Stomach (tissue), 19 donors: ENCODE results near the gene TIPARP. TPM values are rescaled to one million over a fixed set of nuclear protein-coding genes. Genes with fewer than 3 reads are reported as not detected.

Experiments
- DNase-seq, 2 donors: peaks; one replicate each; pipeline versions ENCODE4 v3.0.0 to v3.0.0-alpha.2; 2013 to 2019
- H3K27ac ChIP-seq, 5 donors: fragments of 200-600 bp in 4 of 5; sonication (generic) in 4 of 5; one replicate each; pipeline ENCODE4 v1.5.1; 2013 to 2019; ENCODE audit warnings: mild to moderate bottlenecking in 1 of 5, moderate library complexity in 1 of 5
- H3K27me3 ChIP-seq, 3 donors: fragments of 200-600 bp; sonication (generic); one replicate each; pipeline ENCODE4 v1.5.1; 2017 to 2019; ENCODE audit warnings: mixed run types in 1 of 3
- H3K36me3 ChIP-seq, 4 donors: fragments of 200-600 bp; sonication (generic); 1 replicate in 3 of 4; 2 replicates in 1 of 4; pipeline ENCODE4 v1.5.1; 2016 to 2019
- H3K4me1 ChIP-seq, 4 donors: fragments of 200-600 bp; sonication (generic); one replicate each; pipeline ENCODE4 v1.5.1; 2016 to 2019
- H3K4me3 ChIP-seq, 4 donors: fragments of 200-600 bp; sonication (generic) in 3 of 4; one replicate each; pipeline ENCODE4 v1.5.1; 2016 to 2019; ENCODE audit warnings: mild to moderate bottlenecking in 1 of 4
- H3K9me3 ChIP-seq, 4 donors: fragments of 200-600 bp; sonication (generic); one replicate each; pipeline ENCODE4 v1.5.1; 2016 to 2019
- CTCF ChIP-seq, 7 experiments: fragments of 450-650 bp in 4 of 7; fragments of 200-600 bp in 3 of 7; sonication (generic) in 3 of 7; IDR thresholded peaks; one replicate each; pipeline ENCODE4 v1.5.1; 2016 to 2019; ENCODE audit warnings: antibody characterized with exemption in 7 of 7, control low read depth in 2 of 7, mild to moderate bottlenecking in 1 of 7
- EP300 ChIP-seq: sonication (generic); formaldehyde crosslinking; IDR thresholded peaks from one replicate; pipeline ENCODE4 v1.6.1; 2017; ENCODE audit warnings: antibody characterized with exemption
- POLR2A ChIP-seq, 4 donors: fragments of 450-650 bp; IDR thresholded peaks; one replicate each; pipeline ENCODE4 v1.6.1; 2016; ENCODE audit warnings: antibody characterized with exemption in 4 of 4, control low read depth in 2 of 4, mild to moderate bottlenecking in 1 of 4, moderate library complexity in 1 of 4
- POLR2AphosphoS5 ChIP-seq, 3 donors: sonication (generic); formaldehyde crosslinking; IDR thresholded peaks; one replicate each; pipeline ENCODE4 v1.6.1; 2016; ENCODE audit warnings: antibody characterized with exemption in 3 of 3
- WGBS, 5 donors: extraction: QIAGEN DNeasy Blood & Tissue Kit in 3 of 5; methylation state at CpG; one replicate each; pipeline versions ENCODE4 v1.1.5 to v1.1.7; 2013 to 2018; 5-methylcytosine and 5-hydroxymethylcytosine counted together
- intact Hi-C: fragments of 100-400 bp; cut with DNase I; formaldehyde crosslinking; loops from one replicate; pipeline ENCODE4 v1.15.1; 2023; ENCODE audit warnings: low total_unique reads
- long read RNA-seq, 10 donors: transcript quantifications; one replicate each; lab custom pipeline, GENCODE V29; 2026
- polyA plus RNA-seq, 3 donors: library from polyadenylated mRNA; stranded (reverse); fragments of 200-250 nt; gene quantifications; one replicate each; pipeline ENCODE4 v1.2.3, GENCODE V29; 2013
- total RNA-seq, 5 donors: library from RNA; depleted of rRNA; stranded (reverse); fragments of >200 nt; gene quantifications; one replicate each; pipeline versions ENCODE4 v1.1.0 to v1.2.3, GENCODE V29; 2014 to 2016
- donor health status: healthy with polysubstance abuse.
- donor health status: Bipolar disorder and iron deficiency.
- donor health status: healthy.

The TIPARP gene
- total RNA-seq = 10 to 100 TPM in 4 of 5 donors, 1 to 10 TPM in 1; 7.2 to 73.4 (median 40.6) TPM
- 10 to 100 TPM in 1 of 3 donors, 1 to 10 TPM in 2; 7.8 to 20.2 (median 9.5) TPM for polyA plus RNA-seq
- long read RNA-seq, donor 1 = 0 reads
- long read RNA-seq, donor 2, full-length matches to known transcripts = 5 of 5 reads
- long read RNA-seq, donor 2, partial matches to known transcripts = 0 of 5 reads
- long read RNA-seq, donor 2, other reads (novel, unspliced or antisense) = 0 of 5 reads
- long read RNA-seq, donor 3 = 0 reads
- long read RNA-seq, donor 4 = 0 reads
- long read RNA-seq, donor 5, partial matches to known transcripts = 5 of 5 reads
- long read RNA-seq, donor 5, other reads (novel, unspliced or antisense) = 0 of 5 reads
- long read RNA-seq, donor 6 = 0 reads
- long read RNA-seq, donor 7, full-length matches to known transcripts = 2 of 2 reads
- long read RNA-seq, donor 7, partial matches to known transcripts = 0 of 2 reads
- long read RNA-seq, donor 7, other reads (novel, unspliced or antisense) = 0 of 2 reads
- long read RNA-seq, donor 8, full-length matches to known transcripts = 2 of 2 reads
- long read RNA-seq, donor 8, partial matches to known transcripts = 0 of 2 reads
- long read RNA-seq, donor 8, other reads (novel, unspliced or antisense) = 0 of 2 reads
- long read RNA-seq, donor 9 = 0 reads
- long read RNA-seq, donor 10 = 0 reads

- intact Hi-C loops = loop anchor here (10.0 kb wide), 2 partner anchors 129 to 411 kb away; no protein-coding TSS in a partner anchor
- DNase-seq = peak; percentile 100
- Histone ChIP-seq H3K4me1 (peaks cover 0 to 46% (median 21%) of the 10 kb centered on the region in 4 donors), H3K36me3 (peaks cover 0 to 18% (median 17%) of the 10 kb centered on the region in 4 donors), H3K4me3 (peak within 1 kb of the TSS; percentile 69 to 95 (median 84)), H3K27ac (peak within 1 kb of the TSS; percentile 91 to 98 (median 96)), H3K9me3 (no peaks in the 10 kb centered on the region), H3K27me3 (no peaks in the 10 kb centered on the region)
- TF ChIP-seq EP300 (peak; percentile 11), POLR2AphosphoS5 (IDR thresholded peaks at IDR 0.05) (peak; percentile 99 to 100 (median 100)), POLR2A (IDR thresholded peaks at IDR 0.05) (peak in 2 of 4 donors; percentile 94 to 98), CTCF (IDR thresholded peaks at IDR 0.05) (peak in 6 of 7 experiments; percentile 6 to 92 (median 68))
- 0 to 2% (median 0%) methylated on average over 38 to 105 of the region's 105 CpGs for whole genome bisulfite sequencing, 5 donors
Measured at GRCh38 chr3:156674046-156674910, at the start of gene TIPARP. Gene TIPARP, plus strand, starts transcription at chr3:156674590. Its CDS starts 3,108 bp downstream, at chr3:156677698.

- TF ChIP-seq CTCF (IDR thresholded peaks at IDR 0.05) (no peak), POLR2AphosphoS5 (IDR thresholded peaks at IDR 0.05) (no peak), EP300 (no peak), POLR2A (IDR thresholded peaks at IDR 0.05) (no peak)
- intact Hi-C loops = no loop called here
- H3K4me3 ChIP-seq = no peak overlapping the region
- no peaks in the 10 kb centered on the region for H3K27me3 ChIP-seq
- DNase-seq = no peak
- peaks cover 0 to 18% (median 8%) of the 10 kb centered on the region in 4 donors for H3K4me1 ChIP-seq
- no peak overlapping the region for H3K27ac ChIP-seq
- no peaks in the 10 kb centered on the region for H3K9me3 ChIP-seq
- WGBS, 5 donors = 80 to 100% (median 84%) methylated on average over 2 to 5 of the region's 5 CpGs
- H3K36me3 ChIP-seq = no peaks in the 10 kb centered on the region
Measured at GRCh38 chr3:156626104-156626503, 48.3 kb upstream of the TIPARP start.

GRCh38 chr3:156627946-156628569 lies 46.3 kb upstream of the TIPARP start:
- Histone ChIP-seq H3K36me3 (no peaks in the 10 kb centered on the region), H3K9me3 (no peaks in the 10 kb centered on the region), H3K27me3 (no peaks in the 10 kb centered on the region), H3K27ac (no peak overlapping the region), H3K4me1 (peaks cover 0 to 18% (median 8%) of the 10 kb centered on the region in 4 donors), H3K4me3 (no peak overlapping the region)
- 70 to 78% (median 72%) methylated on average over 3 of the region's 3 CpGs for WGBS, 5 donors
- no peak for DNase-seq
- TF ChIP-seq POLR2A (IDR thresholded peaks at IDR 0.05) = no peak
- TF ChIP-seq CTCF (IDR thresholded peaks at IDR 0.05) = no peak
- TF ChIP-seq POLR2AphosphoS5 (IDR thresholded peaks at IDR 0.05) = no peak
- intact Hi-C loops = no loop called here
